ENCODE measurements around the gene TNNC2. TPM values are rescaled to one million over a fixed set of nuclear protein-coding genes. Genes with fewer than 3 reads are reported as not detected.
"Not testable (repeated sequence)": the region's sequence is repeated elsewhere in the genome, so short reads cannot be mapped to it uniquely, and the experiment has no call there.

Gene TNNC2
- total RNA-seq (under 1 TPM in 1 of 2 experiments, not detected in 1; 0.58 TPM), polyA plus RNA-seq (under 1 TPM in 1 of 3 donors, not detected in 2; 0.53 TPM), total RNA-seq (0.19 to 2.0 (median 0.40) reads per million in 6 experiments)

DNA sequence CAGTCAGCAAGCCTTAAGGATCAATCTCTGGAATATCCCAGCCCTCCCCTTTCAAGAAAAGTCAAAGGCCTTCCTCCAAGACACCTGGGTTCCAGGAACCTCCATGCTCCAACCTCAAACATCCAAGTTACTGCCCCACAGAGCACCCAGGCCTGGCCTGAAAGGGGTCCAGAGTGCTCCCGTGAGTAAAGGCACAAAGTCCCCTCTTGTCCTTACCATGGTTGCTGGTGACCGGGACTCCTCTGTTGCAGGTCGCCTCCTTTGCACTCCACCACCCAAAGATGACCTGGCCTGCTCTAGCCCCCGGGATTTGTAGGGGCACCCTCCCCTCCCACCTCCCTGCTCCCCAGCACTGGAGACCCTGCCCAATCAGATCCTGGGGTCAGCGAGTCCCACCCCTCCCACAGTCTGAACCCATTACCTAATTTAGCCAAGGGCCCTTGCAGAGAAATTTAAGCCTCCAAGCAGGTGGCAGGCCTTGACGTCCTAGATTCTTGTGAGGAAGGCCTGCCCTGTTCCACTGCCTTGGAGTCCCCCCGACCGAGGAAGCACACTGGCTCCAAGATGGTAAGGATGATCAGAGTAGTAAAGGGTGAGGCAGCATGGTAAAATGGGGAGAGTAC is at the start of gene TNNC2:
Gene TNNC2, minus strand, starts transcription at position 283 of the 623 bp plus-strand sequence. Its CDS starts 64 bp downstream, at position 219.
- H3K27ac Mint-ChIP-seq = no peak within 1 kb of the TSS
- DNase-seq (no peak), ATAC-seq (no peak)
- H3K27me3 Mint-ChIP-seq = peaks cover 6 to 28% (median 19%) of the 10 kb centered on the region in 5 donors
- no peak within 1 kb of the TSS for H3K4me3 Mint-ChIP-seq
- no peaks in the 10 kb centered on the region for H3K9me3 Mint-ChIP-seq
- H3K4me1 Mint-ChIP-seq = peaks cover 11 to 24% (median 19%) of the 10 kb centered on the region in 4 donors
- no peaks in the 10 kb centered on the region for H3K36me3 Mint-ChIP-seq
- POLR2A ChIA-PET = no interaction called here

- ATAC-seq (no peak), DNase-seq (no peak)
- H3K9me3 Mint-ChIP-seq = no peaks in the 10 kb centered on the region
- peaks cover 0 to 1% (median 0%) of the 10 kb centered on the region in 4 donors for H3K4me1 Mint-ChIP-seq
- H3K27me3 Mint-ChIP-seq = no peaks in the 10 kb centered on the region
- POLR2A ChIA-PET = interaction anchor here (0.5 kb wide), 1 partner anchor 13 kb away, joined by 4 read pairs; no protein-coding TSS in a partner anchor
- H3K4me3 Mint-ChIP-seq = no peak overlapping the region
- no peak overlapping the region for H3K27ac Mint-ChIP-seq
- H3K36me3 Mint-ChIP-seq = peaks cover 0 to 10% (median 4%) of the 10 kb centered on the region in 3 donors
Observed at GRCh38 chr20:45874576-45874975, 47.5 kb upstream of the TNNC2 start.

GRCh38 chr20:45874104-45874481 is 47.0 kb upstream of the TNNC2 start:
- H3K4me3 Mint-ChIP-seq, H3K27me3 Mint-ChIP-seq, ATAC-seq, H3K4me1 Mint-ChIP-seq, H3K9me3 Mint-ChIP-seq, DNase-seq: not testable (repeated sequence)
- Mint-ChIP-seq H3K27ac (peak overlapping the region in 1 of 10 donors; percentile 18), H3K36me3 (peaks cover 0 to 10% (median 4%) of the 10 kb centered on the region in 3 donors)
- POLR2A ChIA-PET = interaction anchor here (0.5 kb wide), 1 partner anchor 12 kb away, joined by 4 read pairs; no protein-coding TSS in a partner anchor

DNA sequence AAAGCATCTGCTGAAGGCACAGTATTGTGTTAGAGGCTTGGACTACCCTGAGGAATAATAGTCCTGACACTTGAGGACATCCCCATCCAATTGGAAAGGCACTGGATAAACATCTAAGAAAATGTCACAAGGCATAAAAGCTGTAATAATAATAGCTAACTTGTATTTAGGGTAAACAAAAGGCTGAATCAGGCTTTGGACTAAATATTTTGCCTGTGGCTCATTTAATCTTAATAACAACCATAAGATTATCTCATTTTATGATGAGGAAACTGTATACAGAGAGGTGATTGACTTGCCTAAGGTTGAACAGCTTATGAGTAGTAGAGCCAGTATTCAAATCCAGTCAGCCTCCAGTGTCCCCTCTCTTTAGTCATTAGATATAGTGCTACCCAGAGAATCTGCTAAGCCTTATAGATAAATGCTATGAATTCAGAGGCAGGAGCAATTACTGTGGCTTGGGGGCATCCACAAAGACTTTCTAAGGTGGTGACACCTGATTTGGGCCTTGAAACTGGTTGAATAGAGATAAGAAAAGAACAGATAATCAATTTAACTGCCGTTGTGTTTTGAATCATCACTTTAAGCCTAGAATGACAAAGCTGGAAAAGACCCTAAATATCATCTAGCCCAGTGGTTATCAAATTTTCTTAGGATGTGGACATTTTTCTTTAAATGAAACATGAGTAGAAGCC is 46.4 kb upstream of the TNNC2 start:
- DNase-seq (no peak), ATAC-seq (no peak)
- no peaks in the 10 kb centered on the region for H3K27me3 Mint-ChIP-seq
- no peak overlapping the region for H3K27ac Mint-ChIP-seq
- H3K36me3 Mint-ChIP-seq = peaks cover 0 to 10% (median 4%) of the 10 kb centered on the region in 3 donors
- POLR2A ChIA-PET = no interaction called here
- no peak overlapping the region for H3K4me3 Mint-ChIP-seq
- H3K4me1 Mint-ChIP-seq = peaks cover 0 to 1% (median 0%) of the 10 kb centered on the region in 4 donors
- H3K9me3 Mint-ChIP-seq = no peaks in the 10 kb centered on the region

DNA sequence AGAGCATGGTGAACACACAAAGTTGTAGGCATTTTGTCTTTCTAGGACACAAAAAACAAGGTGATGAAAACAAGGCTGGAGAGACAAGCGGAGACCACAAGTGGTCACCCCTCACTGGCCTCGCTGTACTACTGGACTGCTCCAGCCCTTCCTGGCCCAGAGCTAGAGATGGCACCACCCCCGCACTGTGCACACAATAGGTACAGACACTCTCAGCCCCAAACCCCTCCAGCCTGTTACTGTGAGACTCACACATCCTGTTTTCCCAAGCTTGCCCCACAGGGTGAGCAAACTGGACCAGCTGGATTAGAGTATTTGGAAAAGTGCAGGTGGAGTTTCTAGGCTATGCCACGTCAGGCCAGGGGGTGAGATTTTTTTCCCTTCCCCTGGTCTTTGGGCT is 45.5 kb upstream of the TNNC2 start:
- POLR2A ChIA-PET = no interaction called here
- H3K4me3 Mint-ChIP-seq = no peak overlapping the region
- H3K9me3 Mint-ChIP-seq = no peaks in the 10 kb centered on the region
- H3K27me3 Mint-ChIP-seq = no peaks in the 10 kb centered on the region
- ATAC-seq = no peak
- H3K27ac Mint-ChIP-seq = no peak overlapping the region
- peaks cover 0 to 1% (median 0%) of the 10 kb centered on the region in 4 donors for H3K4me1 Mint-ChIP-seq
- DNase-seq = no peak
- H3K36me3 Mint-ChIP-seq = peaks cover 0 to 12% (median 4%) of the 10 kb centered on the region in 3 donors

- peaks cover 0 to 3% (median 1%) of the 10 kb centered on the region in 4 donors for H3K4me1 Mint-ChIP-seq
- no peaks in the 10 kb centered on the region for H3K9me3 Mint-ChIP-seq
- DNase-seq (no peak), ATAC-seq (no peak)
- H3K27me3 Mint-ChIP-seq = no peaks in the 10 kb centered on the region
- no peak overlapping the region for H3K4me3 Mint-ChIP-seq
- POLR2A ChIA-PET = interaction anchor here (1.1 kb wide), 1 partner anchor 67 kb away, joined by 4 read pairs; the partner anchor contains the start of gene PCIF1
- H3K36me3 Mint-ChIP-seq = peaks cover 0 to 10% (median 4%) of the 10 kb centered on the region in 3 donors
- no peak overlapping the region for H3K27ac Mint-ChIP-seq
Observed at GRCh38 chr20:45867819-45868176, 40.7 kb upstream of the TNNC2 start.

DNA sequence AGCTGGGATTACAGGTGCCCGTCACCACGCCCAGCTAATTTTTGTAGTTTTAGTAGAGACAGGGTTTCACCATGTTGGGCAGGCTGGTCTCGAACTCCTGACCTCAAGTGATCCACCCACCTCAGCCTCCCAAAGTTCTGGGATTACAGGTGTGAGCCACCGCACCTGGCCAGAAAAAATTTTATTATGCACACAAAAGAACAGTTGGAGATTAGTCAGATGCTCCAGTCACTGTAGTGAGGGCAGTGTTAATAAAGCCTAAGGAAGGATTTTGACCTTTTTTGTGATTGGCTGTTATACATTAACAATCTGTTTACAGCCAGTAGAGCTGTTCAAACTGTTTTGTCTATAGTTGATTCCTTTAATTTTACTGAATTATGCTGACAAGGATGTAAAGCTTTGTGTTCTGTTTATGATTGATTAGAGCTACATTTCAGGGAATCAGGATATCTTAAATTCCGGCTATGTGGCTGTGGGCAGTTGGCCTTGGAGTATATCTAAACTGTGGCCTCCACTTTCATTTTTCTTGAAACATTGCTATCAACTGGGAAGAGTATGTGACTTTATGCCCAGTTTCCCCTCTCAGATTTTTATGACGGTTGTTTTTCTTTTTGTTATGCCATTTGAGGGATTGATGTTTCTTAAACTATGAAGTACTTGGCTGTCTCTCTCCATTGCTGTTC is 40.2 kb upstream of the TNNC2 start:
- POLR2A ChIA-PET = interaction anchor here (0.6 to 1.1 kb wide), 2 partner anchors 31 to 67 kb away, joined by 3 to 4 read pairs; partner anchors contain the start of gene PCIF1

GRCh38 chr20:45866454-45866853 is 39.3 kb upstream of the TNNC2 start:
- ATAC-seq (no peak), DNase-seq (no peak)
- POLR2A ChIA-PET = interaction anchor here (0.6 kb wide), 1 partner anchor 30 kb away, joined by 3 read pairs; no protein-coding TSS in a partner anchor
- no peaks in the 10 kb centered on the region for H3K9me3 Mint-ChIP-seq
- H3K27ac Mint-ChIP-seq = no peak overlapping the region
- H3K4me1 Mint-ChIP-seq = peaks cover 0 to 4% (median 1%) of the 10 kb centered on the region in 4 donors
- H3K27me3 Mint-ChIP-seq = no peaks in the 10 kb centered on the region
- peaks cover 0 to 6% (median 0%) of the 10 kb centered on the region in 3 donors for H3K36me3 Mint-ChIP-seq
- no peak overlapping the region for H3K4me3 Mint-ChIP-seq

More for the DNA sequence above, 40.2 kb upstream of the TNNC2 start:
- peaks cover 0 to 3% (median 1%) of the 10 kb centered on the region in 4 donors for H3K4me1 Mint-ChIP-seq
- H3K36me3 Mint-ChIP-seq = peaks cover 0 to 9% (median 2%) of the 10 kb centered on the region in 3 donors
- ATAC-seq (no peak), DNase-seq (no peak)
- H3K9me3 Mint-ChIP-seq = no peaks in the 10 kb centered on the region
- H3K4me3 Mint-ChIP-seq = no peak overlapping the region
- no peak overlapping the region for H3K27ac Mint-ChIP-seq
- H3K27me3 Mint-ChIP-seq = no peaks in the 10 kb centered on the region

DNA sequence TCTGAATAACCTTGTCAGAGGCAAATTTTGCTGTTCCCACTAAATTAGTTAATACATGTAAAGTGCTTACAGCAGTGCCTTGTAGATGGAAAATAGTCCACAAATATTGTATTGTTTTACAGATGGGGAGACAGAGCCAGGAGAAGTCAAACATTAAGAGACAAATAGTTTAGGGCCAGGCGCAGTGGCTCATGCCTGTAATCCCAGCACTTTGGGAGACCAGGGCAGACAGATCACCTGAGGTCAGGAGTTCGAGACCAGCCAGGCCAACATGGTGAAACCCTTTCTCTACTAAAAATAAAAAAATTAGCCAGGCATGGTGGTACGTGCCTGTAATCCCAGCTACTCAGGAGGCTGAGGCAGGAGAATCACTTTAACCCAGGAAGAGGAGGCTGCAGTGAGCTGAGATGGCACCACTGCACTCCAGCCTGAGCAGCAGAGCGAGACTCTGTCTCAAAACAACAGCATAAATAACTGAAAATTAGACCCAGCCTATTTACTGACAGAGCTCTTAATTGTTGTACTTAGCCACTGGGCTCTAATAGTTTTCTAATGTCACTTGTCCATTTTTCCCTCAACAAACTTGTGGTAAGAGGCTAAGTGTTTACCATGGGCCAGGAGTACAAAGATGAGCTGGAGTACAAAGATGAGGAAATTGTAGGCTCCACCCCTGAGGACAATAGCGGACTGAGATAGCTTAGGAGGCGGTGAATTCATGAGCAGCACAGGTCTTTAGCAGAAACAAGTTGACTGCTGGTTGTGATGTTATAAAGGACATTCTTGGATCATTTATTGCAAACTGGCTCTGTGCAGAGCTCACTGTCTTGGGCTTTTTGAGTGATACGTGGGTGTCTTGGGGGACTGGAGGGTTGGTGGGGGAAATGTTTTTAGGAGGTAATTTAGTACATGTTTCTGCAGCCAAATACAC is 36.7 kb upstream of the TNNC2 start:
- Mint-ChIP-seq H3K9me3 (no peaks in the 10 kb centered on the region), H3K27ac (no peak overlapping the region), H3K27me3 (no peaks in the 10 kb centered on the region), H3K4me3 (no peak overlapping the region), H3K4me1 (peaks cover 10 to 16% (median 15%) of the 10 kb centered on the region in 4 donors), H3K36me3 (peaks cover 0 to 11% (median 0%) of the 10 kb centered on the region in 3 donors)
- ATAC-seq (no peak), DNase-seq (no peak)
- POLR2A ChIA-PET = interaction anchor here (0.5 to 0.7 kb wide), 2 partner anchors 43 to 108 kb away, joined by 3 to 6 read pairs; no protein-coding TSS in a partner anchor

GRCh38 chr20:45861221-45862075 is 34.3 kb upstream of the TNNC2 start:
- H3K36me3 Mint-ChIP-seq = peaks cover 0 to 9% (median 0%) of the 10 kb centered on the region in 3 donors
- H3K27me3 Mint-ChIP-seq = no peaks in the 10 kb centered on the region
- H3K4me1 Mint-ChIP-seq = peaks cover 19 to 34% (median 33%) of the 10 kb centered on the region in 4 donors
- no peak overlapping the region for H3K4me3 Mint-ChIP-seq
- H3K27ac Mint-ChIP-seq = peak overlapping the region in 1 of 10 donors; percentile 65
- DNase-seq (no peak), ATAC-seq (no peak)
- POLR2A ChIA-PET = interaction anchor here (0.6 to 1.3 kb wide), 2 partner anchors 13 to 74 kb away, joined by 4 to 8 read pairs; partner anchors contain the start of gene PCIF1
- no peaks in the 10 kb centered on the region for H3K9me3 Mint-ChIP-seq
